NCI-H2171 (cell line): ENCODE measurements around the gene RAB27A.

Experiments used
- DNase-seq: peaks from one replicate; lab custom pipeline; 2025; lab: John Stamatoyannopoulos, UW

The RAB27A gene

DNA sequence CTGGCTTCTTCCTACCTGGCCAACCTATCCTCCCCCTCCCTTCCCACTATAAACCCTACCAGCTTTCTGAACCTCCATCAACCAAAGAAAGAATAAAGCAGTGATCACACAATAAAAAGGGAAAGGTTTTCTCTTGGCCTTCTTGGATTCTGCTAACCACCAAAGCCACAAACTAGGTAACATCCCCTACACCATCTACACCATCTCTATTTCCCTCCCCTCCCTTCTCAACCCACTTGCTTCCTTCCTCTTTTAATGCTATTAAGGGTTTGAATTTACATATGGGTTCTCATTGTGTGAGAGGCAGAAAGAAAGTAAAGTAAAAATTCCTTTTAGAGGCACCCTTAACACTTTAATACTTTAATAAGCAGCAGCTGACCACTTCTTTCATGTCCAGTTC, 67.0 kb downstream of the RAB27A start:
- no peak for DNase-seq

DNA sequence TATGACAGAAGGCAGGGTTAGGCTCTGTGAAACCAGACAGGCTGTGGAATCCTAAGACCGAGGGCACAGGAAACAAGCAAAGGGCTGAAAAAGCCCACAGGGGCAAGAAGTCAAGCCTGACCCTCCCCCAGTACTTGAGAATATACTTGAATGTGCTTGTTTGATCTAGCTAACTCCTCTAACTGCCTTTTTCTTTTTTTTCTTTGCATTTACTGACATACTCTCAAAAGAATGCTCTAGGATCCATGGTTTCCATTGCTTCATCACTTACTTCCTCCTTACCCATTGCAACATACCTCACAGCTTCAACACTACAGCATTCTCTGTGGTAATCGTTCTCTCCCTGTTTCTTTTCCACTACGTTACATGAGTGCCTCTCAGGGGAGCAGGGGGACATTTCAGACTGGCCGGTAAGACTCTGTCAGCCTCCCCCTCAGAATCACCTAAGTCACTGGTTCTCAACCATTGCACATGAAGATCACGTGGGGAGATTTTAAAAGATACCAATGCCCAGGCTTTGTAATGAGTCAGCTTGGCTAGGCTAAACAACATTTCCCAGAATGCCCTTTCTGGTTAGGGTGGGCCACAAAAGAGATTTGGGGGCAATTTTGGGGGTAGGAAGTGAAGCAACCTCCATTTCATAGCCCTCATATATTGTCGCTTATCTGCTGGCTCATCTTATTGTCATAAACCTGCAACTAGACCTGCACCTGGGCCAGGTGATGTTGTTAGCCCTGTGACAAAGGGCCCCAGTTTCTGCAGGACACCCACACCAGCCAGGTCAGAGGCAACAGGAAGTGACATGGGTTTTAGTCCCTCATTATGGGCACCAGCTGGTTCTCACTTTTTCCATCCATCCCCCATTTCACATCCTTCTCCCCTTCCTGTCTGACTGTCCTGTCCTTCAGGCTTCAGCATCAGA, 68.3 kb downstream of the RAB27A start:
- DNase-seq: no peak

DNA sequence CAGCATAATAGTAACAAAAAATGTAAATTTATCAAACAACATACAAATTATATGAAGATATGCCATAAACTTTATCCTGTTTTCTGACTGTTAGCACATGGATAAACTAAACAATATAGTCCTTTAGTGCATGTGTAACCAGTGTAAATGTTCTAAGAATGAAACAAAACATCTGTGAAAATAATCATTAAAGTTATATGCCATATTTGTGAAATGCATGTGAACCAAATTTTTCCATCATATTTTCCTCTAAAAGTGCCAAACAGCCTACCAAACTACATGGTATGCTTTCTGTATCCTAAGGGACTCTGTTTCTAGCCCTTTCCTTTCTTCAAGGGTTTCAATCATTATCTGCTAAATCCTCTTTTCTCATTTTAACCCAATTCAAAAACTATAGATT, 69.0 kb downstream of the RAB27A start:
- no peak for DNase-seq

DNA sequence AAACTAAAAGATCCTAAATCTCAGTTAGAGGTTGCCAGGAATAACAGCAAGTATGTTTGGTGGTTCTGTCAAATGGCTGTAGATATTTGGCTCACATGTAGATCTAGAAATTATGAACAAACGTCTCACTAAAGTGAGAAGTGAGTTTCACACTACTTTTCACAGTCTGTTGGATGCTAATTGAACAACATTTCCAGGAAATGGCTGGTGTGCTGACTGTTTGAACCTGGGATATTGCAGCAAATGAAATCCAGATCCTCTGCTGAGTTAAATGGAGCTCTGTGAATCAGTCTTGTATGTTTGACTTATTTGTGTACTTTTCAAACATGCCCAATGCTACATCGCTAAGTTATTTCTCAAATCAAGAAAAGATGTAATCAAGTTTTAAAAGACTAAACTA, 71.6 kb downstream of the RAB27A start:
- DNase-seq: no peak

DNA sequence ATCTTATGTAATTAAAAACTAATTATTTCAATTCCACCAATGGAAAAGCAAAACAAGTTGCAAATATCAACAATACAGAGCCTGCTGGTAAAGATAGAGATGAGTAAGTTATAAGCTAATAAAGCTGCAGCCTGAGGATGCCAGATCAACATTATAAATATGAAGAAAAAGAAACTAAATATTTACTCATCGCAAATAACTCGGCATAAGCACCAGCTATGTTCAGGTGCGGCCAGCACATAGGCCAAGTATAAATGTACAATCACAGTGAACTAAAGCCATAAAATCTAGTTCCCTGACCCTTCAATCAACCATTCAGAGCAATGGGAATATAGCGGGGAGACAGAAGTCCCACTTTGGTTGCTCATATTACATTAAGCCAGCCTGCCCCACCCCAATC, 85.1 kb downstream of the RAB27A start:
- no peak for DNase-seq

DNA sequence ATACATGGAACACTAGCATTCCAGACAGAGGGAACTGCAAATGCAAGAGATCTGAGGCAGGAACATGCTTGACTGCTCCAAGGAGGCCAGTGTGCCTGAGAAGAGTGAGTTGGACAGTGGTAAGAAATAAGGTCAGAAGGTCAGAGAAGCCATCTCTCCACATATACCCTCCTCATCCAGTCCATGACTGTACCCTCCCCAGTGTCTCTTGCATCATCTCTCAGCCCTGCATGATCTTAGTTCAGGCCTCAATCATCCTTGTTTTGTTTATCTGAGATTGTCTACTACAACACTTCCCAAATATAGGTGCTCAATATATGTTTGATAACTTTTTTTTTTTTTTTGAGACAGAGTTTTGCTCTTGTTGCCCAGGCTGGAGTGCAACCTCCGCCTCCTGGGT, 87.4 kb downstream of the RAB27A start:
- no peak for DNase-seq

DNA sequence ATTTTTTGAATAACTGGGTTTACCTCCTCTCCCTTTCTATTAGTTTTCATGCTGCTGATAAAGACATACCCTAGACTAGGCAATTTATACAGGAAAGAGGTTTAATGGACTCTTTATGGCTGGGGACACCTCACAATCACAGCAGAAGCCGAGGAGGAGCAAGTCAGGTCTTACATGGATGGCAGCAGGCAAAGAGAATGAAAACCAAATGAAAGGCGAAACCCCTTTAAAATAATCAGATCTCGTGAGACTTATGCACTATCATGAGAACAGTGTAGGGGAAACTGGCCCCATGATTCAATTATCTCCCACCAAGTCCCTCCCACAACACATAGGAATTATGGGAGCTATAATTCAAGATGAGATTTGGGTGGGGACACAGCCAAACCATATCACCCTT, 90.9 kb downstream of the RAB27A start:
- no peak for DNase-seq

DNA sequence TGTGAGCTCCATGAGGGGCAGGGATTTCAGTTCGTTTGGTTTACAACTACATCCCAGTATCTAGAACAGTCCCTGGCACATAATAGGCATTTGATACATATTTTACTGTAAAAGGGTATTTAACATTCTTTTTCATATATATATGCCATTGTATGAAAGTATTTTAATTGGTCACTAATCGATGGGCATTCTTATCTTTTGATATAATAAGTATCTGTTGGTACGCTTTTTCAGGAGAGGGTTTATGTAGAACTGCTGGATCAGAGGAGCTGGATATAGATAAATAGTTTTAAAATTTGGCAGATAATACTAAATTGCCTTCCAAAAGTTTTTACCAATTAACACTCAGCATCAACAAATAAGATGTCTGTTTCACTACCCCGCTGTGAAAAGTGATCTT, 91.9 kb downstream of the RAB27A start:
- DNase-seq: no peak

DNA sequence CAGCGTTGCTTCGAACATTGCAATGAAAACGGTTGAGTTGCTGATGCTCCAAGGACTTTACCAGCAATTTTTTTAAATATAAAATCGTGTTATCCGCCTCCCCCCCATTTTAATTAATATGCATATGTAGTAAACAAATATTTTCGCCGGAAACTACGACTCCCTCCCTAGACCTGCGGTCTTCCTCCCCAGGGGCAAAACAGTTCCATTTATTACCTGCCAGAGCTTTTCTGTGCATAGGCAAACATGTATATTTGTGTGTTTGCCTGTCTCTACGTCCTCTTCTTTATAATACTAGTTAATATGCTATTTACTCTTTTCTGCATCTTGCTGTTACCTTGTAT, 92.3 kb downstream of the RAB27A start:
- no peak for DNase-seq

DNA sequence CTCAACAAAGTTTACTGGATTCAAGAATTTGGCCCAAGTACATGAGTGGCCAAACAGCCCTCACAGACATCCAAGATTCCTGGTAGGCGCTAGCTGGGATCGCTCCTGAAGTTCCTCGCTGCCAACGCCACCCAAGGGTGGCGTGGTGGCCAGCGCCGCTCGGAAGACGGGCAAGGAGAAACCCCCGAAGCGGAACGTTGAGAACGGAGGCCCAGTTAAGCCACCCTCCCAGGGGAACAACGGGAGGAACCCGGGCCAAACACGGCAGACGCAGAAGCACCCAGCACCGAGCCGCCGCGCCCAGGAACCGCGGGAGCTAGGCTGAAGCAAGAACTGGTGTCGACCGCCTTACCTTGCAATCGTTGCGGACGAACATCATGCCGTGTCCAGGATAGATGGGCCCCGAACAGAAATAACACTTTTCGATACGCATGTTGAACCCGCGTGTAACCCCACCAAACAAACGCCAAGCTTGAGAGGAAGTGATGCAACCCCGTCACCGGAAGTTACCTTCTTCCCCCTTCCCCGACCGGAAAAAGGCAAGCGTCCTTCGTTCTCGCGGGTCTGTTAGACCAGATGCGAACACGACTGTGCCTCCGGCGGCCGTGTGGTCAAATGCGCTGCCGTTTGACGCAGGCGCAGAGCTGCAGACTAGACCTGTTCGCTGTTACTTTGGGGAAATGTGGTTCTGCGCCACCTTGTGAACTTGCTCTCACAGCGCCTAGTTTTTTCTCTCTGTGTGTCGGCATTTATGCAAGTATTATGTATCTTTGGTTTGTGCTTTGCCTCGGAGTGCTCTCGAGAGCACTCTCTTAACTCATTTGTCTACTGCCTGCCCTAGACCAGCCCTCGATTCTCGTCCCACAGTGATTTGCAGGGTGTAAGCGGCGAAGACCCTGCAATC, 92.9 kb downstream of the RAB27A start, which contains the start of gene RSL24D1:
TSS of gene RSL24D1 (minus strand) at position 484 of the 904 bp plus-strand sequence. CDS start at position 433, 51 bp downstream.
- DNase-seq: peak; percentile 97

DNA sequence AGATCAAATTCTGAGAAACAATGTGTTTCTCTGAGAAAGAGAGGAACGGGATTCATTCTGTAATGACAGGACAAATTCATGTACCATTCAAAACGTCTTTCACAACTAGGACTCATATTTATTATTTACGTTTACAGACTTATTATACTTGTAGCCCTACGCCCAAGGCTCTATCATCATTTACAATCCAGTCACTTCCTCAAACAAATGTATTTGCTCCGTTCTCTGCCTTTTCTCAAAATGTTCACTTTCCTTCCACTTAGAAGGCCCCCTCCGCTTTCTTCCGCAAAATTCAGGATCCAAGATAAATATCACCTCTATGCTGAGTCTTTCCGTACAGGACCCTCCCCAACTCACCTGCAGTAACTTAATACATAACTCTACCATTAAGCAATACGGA, 93.6 kb downstream of the RAB27A start:
- DNase-seq: no peak

DNA sequence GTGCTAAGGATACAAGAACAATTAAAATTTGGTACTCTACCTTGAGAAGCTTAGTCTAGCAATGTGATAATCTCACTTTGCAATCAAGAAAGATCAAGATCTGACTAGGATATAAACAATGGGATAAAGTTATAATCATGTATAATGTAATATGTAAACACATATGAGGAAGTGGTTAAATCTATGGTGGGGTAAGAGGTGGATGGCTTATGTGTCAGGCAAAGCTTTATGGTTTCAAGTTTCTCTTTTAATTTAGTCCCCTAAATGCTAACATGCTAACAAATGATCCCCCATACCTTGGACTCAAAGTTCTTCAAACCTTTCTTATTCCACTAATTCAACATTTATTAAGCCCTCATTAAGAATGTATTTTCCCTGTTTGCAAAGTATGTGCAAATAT, 95.4 kb downstream of the RAB27A start:
- DNase-seq: no peak

DNA sequence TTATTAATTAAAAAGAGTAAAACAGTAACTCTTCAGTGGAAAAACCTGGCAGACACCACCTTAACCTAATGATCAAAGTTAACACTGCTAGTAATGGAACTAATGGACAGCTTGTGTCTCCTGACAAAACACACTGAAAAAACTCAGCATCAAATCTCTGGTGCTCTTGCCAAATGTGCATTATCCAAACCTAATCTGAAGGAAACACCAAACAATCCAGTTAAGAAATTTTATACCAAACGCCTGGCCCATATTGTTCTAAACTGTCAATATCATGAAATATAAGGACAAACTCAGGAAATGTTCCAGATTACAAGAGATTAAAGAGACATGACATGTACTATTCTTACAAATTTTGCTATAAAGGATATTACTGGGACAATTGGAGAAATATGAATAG, 103.3 kb downstream of the RAB27A start:
- no peak for DNase-seq

DNA sequence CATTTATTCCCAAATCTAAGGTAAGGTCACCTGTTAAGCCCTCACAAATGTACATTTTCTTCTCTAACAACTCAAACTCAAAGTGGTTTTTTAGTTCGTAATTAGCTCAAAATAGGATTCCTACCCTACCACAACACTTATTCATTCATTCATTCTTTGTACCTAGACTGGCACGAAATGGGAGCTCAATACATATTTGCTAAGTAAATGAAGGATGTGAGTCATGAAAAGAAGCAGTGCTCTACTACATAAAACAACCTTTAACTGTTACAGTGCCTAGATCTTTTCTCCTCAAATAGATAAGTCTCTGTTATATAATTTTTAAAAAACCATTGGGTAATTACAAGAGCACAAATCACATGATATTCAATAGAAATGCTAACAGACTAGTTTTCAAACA, 105.9 kb downstream of the RAB27A start:
- no peak for DNase-seq

DNA sequence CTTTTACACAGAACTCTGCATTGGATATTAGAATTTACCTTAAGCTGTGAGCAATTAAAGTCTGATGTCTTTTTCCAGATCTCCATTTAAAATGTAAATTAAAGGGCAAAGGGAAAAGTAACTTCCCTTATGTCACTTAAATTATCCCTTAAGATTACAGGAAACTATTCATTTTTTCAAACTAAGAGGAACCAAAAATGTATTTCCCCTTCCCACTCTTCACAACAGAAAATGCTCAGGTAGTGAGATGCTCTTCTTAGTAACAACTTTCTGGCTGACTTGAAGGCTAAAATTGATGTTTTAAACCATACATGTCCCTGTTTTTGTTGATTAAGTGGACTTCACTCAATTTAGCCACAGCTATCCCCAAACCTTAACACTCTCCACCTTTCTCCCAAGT, 110.5 kb downstream of the RAB27A start:
- no peak for DNase-seq

DNA sequence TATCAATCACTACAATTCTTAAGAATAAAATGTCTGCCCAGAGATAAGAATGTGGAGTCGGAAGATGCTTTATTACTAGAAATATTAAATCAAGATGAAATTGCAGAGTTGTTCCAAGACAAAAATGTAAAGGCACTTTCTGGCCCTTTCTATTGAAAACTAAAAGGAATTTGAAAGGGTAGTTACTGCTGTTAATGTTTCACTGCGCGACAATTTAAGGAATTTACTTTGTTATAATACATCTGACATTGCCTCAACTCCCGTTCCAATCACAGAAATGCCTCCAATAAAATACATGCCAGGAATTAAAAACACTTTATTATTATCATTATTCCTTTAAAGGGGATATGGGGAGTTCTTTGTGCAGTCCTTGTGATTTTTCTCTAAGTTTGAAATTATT, 119.3 kb downstream of the RAB27A start:
- DNase-seq: no peak

DNA sequence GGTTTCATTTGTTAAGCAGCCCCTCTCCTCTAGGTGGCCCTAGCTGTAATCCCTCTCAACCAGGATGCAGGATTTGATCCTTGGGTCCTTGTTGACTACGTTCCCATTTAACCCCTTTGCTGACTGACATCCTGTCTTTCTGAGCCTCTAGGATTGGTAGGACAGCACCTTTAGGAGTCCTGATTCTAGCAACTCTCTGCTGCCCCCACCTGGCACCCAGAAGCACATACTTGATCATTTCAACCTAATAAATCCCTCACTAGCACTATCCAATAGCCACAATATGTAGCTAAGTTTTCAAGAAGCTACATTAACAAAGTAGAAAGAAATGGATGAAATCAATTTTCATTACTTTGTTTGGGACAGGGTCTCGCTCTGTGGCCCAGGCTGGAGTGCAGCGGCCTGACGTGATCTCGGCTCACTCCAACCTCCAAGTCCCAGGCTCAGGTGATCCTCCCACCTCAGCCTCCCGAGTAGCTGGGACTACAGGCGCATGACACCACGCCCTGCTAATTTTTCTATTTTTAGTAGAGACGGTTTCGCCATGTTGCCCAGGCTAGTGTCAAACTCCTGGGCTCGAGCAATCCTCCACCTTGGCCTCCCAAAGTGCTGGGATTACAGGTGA, 121.2 kb downstream of the RAB27A start:
- peak; percentile 27 for DNase-seq

DNA sequence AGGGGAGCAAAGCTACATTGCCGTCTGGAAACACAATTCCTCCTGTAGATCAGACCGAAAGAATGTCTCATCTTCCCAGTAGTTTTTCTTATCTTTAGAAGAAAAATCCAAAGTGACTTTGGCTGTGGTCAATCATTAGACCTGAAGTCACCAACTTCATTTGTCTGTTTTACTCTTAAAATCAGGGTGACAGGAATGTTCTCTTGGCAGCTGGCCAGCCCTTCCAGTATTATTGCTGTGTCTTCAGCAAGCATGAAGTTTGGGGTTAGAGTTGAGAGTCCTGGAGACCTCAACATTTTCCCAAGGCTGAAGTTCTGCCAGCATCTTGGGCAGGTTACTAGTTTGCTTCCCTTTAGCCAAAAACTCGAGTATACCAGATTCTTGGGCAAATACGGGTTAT, 125.3 kb downstream of the RAB27A start:
- DNase-seq: no peak
